ENCODE data around the gene TEN1.
"Not testable (repeated sequence)": the region's sequence is repeated elsewhere in the genome, so short reads cannot be mapped to it uniquely, and the experiment has no call there.

Gene TEN1

DNA sequence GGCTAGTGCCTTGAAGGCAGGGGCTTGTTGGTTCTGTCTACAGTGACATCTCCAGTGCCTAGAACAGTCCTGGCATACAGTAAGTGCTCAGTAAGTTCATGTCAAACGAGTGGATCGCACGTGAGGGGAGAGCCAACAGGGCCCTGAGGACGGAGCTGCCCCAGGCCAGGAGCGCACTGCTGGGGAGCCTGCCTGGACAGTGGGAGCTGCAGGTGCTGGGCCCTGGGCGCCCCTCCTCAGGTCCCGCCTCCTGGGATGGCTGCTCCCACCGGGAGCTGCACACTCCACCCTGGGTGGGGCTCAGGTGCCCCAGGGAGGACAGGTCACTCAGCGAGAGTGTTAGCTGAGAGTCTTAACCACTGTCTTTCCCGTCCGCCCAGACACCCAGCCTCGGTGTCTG, 46.3 kb downstream of the TEN1 start:
- no peak for DNase-seq (ENCODE audit: low read depth in 2 of 2)

DNA sequence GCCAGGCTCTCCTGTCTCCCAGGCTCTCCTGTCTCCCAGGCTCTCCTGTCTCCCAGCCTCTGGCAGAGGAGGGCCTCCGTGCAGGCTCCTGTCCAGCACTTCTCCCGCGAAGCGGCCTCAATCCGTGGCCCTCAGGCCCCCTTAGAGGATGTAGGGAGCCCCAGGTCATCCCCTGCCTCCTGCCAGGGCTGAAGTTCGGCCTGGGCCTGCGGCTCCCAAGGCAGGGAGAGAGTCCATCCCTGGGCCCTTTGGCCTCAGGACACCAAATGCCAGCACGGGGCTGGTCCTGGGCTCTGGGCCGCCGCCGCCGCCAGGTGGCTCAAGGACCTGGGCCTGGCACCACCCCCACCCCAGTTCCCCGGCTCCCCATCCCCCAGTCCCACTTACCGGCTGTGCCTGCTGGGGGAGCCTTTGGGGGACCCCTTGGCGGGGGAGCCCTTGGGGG, 47.7 kb downstream of the TEN1 start:
- no peak for DNase-seq (ENCODE audit: low read depth in 2 of 2)

DNA sequence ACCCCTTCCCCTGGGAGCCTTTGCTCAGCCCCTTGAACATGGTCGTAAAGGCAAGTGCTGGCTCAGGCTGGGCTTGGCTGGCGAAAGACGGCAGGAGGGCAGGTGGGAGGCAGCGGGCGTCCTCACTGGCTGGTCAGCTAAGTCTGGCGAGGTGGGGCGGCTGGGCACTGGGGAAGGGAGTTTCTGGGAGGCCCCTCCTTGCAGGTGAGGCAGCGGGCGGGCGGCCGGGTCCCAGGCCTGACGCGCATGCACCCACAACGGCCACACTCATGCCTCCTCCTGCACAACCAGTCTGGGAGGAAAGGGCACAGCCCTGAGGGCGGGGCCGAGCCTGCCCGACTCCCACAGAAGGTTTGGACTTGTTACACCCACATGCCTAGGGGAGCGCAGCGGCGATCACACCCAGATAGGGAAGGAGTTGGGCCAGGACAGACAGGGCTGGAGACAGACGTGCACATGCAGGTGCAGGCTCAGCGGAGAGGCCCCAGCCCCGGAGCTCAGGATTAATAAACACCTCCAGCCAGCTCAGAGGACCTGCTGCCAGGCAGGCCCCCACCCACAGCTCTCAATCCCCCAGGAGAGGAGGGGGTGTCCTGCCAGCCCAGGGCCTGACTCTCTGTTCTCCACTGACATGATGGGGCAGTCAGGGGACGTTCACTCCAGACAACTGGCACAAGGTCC, 48.3 kb downstream of the TEN1 start, which contains the start of gene EVPL:
TSS of gene EVPL (minus strand) at position 148 of the 681 bp plus-strand sequence. CDS start at position 40, 108 bp downstream.
- DNase-seq (ENCODE audit: low read depth in 2 of 2), result no peak

DNA sequence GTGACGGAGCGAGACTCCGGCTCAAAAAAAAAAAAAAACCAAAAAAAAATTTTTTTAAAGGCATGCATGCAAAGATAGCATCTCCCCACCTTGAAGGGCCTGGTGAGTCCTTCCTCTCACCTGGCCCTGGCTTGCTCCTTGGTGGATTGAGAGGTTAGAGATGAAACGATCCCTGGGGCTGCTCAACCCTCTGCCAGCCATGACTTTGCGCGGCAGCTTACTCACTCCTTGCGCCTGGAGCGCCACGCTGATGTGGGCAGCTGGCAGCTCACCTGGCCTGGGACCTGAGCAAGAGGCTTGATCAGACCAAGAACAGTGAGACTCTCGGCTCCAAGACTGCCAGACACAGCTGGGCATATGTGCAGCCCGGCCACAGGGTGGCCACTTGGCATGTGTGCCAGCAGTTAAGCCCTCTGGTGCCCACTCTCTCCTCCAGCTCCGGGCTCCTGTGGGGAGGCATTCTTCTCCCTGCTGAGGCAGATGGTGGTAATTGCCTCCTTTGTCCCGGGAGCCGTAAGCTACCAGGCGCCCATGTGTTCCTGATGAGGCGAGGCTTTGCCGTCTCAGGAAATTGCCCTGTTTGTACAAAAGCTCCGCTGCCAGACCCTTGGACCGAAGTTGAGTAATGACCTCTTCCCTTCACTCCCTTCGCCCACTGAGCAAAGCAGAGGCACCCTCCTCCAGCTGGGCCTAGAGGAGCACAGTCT, 53.2 kb downstream of the TEN1 start:
- DNase-seq (ENCODE audit: low read depth in 2 of 2), result no peak

DNA sequence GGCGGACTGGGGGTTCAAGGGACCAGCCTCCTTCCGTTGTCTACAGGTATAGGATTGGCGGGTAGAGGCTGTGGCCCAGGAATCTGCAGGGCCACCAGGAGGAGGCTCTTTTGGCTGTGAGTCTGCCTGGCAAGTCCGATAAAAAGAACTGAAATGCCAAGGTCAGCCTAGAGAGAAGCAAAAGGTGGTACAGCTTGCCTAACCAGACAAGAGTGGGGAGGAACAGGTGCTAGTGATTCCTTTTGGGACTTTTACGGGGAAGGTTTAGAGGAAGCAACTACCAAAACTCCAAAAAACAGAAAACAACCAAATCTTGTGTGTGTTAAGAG, 53.7 kb downstream of the TEN1 start:
- DNase-seq (ENCODE audit: low read depth in 2 of 2), result no peak

DNA sequence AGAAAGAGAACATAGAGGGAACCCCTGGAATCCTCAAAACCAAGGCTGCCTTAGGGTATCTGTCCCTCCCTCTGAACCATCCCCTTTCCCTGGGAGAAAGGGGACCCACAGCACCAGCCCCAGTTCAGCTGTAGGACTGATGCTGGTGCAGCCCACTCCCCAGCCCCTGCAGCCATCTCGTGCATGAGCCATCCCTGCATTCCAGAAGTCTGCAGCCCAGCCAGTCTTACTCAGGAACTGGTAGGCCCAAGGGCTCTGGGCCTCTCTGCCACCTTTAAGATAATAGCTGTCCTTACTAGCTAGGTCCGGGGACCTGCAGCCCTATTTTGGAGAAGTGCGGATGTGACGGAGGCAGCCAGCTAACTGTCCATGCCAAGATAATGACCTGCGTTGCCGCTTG, 54.1 kb downstream of the TEN1 start:
- DNase-seq (ENCODE audit: low read depth in 2 of 2), result no peak

DNA sequence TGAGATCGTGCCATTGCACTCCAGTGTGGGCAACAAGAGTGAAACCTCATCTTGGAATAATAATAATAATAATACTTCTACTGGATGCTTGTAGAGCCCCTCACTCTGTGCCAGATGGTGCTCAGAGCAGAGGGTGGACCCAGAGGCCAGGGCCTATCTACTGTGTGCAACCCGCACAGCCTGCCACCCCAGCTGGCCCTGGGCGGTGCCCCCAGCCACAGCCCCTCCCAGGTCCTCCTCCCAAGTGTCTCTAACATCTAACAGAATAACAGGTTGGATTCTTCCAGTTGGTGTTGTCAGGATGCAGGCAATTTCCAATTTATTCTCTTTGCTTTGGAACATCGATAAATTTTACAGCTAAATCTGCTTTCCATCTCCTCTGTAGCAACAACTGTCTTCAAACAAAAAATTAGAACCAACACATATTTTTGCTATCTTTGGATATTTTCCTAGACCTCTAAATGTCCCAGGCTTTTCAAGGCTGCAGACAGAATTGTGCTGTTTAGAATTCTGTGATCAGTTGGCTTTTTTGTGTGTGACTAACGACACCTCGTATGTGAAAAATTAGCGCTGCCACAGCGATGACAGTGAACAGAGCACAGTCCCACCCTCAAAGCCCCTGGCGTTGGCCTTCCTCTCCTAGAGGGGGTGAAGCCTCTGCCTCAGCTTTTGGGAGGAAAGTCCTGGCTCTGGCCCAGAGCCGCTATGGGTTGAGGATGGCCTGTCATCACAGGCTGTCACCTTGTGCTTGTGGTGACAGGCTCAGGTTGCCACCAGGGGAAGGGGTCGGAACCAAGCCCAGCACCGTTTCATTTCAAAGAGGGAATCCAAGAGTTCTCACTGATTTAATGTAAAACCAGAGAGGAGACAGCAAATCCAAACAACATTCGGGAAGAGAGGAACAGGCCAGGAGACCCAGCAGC, 55.6 kb downstream of the TEN1 start:
- DNase-seq (ENCODE audit: low read depth in 2 of 2), result no peak

DNA sequence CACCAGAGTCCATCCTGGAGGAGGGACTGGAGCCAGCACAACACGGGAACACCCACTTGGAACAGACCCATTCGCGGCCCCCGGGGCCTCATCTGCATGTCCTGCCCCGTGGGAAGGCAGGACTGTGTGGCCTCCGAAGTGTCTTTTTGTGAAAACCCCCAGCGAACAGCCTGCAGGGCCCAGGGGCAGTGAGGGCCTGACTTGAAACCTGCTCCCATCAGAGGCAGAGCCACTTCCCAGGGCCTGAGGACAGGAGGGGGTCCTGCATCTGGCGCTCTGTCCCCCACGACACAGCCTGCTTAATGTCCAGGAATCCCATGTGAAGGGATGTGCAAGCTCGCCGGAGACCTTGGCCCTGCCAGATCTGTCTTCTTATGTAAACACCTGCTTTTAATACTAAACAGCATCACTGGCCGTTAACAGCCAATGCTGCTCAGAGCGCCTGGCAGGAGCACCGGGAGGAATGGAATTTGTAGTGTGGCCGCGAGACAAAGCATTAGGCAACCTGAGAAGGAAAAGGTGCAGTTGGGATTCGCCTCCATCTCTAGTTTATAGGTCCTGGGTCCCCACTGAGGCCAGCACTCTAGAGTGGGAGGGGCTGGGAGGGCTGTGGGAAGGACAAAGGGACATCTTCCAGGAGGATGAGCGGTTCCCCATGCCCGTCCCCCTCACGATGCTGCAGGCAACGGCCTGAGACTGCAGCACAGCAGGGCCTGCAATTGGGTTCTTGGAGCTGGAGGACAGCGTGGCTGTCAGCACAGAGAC, 57.6 kb downstream of the TEN1 start:
- no peak for DNase-seq (ENCODE audit: low read depth in 2 of 2)

DNA sequence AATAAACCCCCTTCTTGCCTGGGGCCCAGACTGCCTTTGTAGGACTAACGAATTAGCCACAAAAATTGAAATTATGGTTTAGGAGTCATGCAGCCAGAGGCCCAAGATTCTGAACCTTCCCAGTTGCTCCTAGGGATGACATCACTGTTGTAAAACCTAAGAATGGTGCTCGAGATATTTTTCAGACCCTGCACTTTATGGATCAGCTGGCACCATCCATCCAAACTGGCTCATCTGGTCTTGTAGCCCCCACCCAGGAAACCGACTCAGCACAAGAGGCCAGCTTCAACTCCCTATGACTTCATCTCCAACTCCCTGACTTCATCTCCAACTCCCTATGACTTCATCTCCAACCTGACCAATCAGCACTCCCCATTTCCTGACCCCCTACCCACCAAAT, 59.0 kb downstream of the TEN1 start:
- no peak for DNase-seq (ENCODE audit: low read depth in 2 of 2)

DNA sequence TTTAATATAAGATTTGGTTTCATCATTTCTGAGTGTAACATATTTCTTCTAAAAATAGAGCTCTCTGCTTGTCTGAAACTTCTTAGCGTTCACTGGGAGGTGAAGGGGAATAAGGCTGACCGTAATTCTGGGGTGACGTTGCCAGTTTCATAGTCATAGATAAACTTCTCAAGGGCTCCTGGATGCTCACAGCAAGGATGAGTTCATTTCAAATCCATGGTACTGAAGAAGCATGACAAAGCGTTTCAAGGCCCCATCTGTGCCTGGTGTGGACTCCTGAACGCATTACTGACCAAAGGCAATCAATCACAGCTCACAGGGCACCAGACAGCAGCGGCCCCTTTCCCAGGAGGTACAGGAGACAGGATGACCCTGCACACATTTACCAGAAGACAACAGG, 60.1 kb downstream of the TEN1 start:
- DNase-seq (ENCODE audit: low read depth in 2 of 2), result no peak

DNA sequence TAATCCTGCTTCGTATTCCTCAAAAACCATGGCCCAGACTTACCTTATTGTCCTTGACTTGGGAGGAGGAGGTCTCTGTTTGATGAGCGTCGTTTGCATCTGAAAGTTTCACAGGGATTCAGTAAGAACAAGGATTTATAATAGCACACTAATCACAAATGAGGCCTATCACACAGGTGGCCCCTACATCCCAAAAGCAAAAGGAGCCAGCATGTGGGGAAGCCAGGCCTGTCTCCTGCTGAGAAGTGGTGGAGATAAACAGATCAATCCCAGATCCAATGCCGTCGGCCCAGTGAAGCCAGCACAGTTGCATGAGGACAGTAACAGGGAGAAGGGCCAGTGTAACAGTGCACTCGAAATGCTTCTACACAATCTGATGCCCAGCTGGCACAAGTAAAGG, 61.3 kb downstream of the TEN1 start:
- no peak for DNase-seq (ENCODE audit: low read depth in 2 of 2)

DNA sequence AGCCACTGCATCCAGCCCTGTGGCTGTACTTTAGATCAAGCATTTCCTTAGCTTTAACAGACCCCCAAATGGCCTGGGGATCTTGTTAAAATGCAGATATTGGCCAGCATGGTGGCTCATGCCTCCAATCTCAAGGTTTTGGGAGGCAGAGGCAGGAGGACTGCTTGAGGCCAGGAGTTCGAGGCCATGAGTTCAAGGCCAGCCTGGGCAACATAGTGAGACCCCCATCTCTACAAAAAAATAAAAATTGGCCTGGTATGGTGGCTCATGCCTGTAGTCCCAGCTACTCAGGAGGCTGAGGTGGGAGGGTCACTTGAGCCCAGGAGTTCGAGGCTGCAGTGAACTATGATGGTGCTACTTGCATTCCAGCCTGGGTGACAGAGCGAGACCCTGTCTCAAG, 63.8 kb downstream of the TEN1 start:
- not testable (repeated sequence) for DNase-seq (ENCODE audit: low read depth in 2 of 2)

DNA sequence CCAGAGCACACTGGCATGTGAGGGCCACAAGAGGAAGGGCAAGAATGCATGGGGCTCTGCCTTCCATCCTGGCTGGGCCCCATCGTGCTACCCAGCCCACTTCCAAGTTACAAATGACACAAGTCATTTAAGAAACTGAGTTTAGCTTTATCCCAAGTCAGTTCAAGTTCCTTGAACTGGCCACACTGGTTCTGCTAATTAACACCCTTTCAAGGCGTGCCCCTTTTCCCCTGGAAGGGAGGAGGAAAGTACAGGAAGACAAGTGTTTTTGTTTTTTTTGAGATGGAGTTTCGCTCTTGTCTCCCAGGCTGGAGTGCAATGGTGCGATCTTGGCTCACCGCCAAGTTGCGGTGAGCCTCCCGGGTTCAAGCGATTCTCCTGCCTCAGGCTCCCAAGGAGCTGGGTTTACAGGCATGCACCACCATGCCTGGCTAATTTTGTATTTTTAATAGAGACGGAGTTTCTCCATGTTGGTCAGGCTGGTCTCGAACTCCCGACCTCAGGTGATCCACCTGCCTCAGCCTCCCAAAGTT, 65.5 kb downstream of the TEN1 start:
- DNase-seq (ENCODE audit: low read depth in 2 of 2), result not testable (repeated sequence)

DNA sequence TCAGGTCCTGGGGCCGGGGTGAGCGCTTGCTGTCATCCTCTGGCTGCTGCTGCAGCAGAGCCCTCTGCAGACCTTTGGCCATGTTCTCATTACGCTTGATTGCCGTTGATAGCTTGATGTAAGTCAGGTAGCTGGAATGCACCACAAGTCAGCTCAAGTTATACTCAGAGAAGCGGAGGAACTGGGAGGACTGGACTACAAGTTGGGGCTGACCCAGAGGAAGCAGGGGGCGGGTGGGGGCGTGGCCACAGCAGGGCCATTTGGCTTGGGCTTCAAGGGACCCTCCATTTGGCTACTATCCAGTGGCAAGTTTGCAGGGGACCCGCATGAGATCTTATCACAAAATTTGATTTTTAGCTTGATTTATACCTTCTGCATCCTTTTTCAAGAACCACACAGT, 67.0 kb downstream of the TEN1 start:
- no peak for DNase-seq (ENCODE audit: low read depth in 2 of 2)

DNA sequence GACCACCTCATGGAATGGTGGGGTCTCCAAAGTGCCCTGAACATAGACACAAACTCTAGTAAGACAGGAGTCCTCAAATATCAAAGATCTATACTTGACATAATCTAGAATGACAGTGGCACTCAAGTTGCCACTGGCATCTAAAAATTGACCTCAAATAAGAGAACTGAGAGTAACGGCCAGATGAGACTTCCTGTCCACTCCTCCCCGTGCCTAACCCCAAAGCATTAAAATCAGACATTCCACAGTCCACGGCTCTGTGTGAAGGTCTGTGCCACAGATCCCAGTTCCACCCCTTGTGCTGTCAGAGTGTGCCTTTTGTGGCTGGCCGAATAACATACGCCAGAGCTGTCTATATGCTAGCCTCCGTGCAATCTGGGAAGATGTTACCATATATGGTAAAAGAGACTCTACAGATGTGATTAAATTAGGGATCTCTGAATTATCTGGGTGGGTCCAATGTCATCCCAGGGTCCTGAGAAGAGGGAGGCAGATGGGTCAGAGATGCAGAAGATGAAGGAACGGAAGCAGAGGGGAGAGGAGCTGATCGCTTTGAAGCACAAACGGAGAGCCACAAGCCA, 69.1 kb downstream of the TEN1 start:
- DNase-seq (ENCODE audit: low read depth in 2 of 2), result no peak

DNA sequence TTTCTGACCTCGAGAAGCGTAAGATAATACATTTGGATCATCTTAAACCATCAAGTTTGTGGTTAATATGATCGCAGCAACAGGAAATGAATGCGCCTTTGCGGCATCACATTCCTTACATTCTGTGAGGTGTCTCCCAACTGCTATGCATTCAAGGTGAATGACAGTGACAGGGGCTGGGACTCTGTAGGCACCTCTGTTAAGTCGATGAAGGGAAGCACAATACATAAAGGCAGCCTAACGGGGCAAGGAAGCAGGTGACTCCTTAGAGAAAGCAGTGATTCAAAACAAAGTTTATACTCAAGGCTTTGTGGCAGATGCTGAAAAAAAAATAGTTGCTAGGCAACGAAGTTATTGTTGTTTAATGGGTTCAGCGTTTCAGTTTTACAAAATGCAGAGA, 69.7 kb downstream of the TEN1 start:
- no peak for DNase-seq (ENCODE audit: low read depth in 2 of 2)

DNA sequence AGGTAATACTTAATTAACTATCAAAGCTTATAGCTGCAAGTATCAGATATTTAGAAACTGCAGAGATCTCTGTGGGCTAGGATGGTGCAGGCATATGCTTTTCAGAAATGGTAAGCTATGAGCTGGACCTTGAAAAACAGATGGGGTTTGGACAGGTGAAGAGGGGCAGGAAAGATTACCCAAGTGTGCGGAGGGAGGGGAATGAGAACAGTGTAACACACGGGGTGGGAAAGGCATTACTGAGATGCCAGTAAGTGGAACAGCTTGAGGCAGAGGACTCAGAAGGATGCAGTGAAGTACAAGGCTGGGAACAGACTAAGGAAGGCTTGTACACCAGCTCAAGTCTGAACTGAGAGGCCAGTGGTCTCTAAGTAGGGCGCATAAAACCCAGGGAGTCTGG, 70.2 kb downstream of the TEN1 start:
- no peak for DNase-seq (ENCODE audit: low read depth in 2 of 2)

DNA sequence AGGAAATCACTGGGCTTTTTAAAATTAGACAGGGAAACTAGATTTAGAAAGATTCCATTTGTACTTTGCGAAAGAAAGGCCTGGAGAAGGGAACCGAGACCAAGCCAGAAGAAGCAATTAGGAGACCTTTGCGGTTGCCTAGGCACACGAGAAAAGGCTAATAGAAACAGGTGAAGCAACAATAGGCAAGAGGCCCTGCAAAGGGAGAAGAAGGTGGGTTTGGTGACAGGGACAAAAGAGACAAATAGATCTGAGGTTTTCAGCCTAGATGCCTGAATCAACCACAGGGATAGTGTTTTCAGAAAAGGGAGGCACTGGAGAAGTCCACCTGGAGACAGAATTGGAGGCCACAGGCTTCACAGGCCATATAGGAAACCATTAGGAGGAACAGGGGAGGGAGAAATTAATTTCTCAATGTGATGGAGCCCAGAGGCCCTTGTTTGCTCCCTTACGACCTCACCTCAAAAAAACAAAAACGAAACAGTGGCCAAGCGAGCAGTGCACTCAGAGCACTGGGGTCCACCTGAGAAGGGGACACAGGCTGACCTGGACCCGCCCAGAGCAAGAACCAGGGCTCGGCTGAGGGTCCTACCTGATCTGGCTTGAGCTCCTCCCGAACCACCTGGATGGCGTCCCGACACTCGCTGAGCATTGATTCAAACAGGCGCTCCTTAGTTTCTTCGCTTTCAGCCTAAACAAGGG, 70.9 kb downstream of the TEN1 start:
- no peak for DNase-seq (ENCODE audit: low read depth in 2 of 2)

Data from stimulated activated CD8-positive, alpha-beta memory T cell treated with anti-CD3 and anti-CD28 coated beads, Interleukin-7, amount 100 ng/mL, for 4 hours (primary cell).